Kidney tubule cell (primary cell): ENCODE data around the gene SNX3.
"Not testable (repeated sequence)": the region's sequence is repeated elsewhere in the genome, so short reads cannot be mapped to it uniquely, and the experiment has no call there.

ENCODE experiments used
- DNase-seq: peaks from one replicate; pipeline ENCODE4 v3.0.0-alpha.2; 2018; ENCODE audit warnings: low spot score

The SNX3 gene

DNA sequence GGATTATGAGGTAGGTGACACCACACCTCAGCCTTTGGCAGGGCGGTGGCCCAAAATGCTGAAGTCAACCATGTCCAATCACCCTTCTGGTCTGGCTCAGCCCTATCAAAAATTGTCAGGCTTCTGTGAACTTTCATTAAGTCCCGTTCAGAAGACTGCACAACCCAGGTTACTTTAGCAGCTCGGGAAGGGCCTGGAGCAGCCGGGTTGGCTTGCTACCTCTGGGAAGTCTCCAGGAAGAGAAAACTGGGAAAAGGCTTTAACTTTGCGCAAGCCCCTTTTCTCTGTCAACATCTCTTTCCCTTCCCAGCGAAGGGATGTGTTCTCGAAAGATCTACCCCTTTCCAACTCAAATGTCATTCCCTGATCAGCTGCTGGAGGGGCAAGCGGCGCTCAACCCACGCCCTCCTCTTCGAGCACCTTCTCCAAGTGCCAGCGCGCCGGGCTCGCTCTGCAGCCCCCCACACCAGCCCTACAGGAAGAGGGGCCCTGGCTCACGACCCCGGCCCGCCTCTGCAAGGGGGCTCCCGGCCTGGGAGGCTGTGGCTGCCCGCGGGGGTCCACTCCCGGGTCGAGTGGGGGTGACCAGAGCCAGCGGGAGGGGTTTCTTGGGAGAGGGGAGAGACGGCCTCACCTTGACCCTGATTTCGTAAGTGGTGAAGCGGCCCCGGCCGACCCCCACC lies 573 bp downstream of the SNX3 start:
- DNase-seq, result peak; percentile 61

DNA sequence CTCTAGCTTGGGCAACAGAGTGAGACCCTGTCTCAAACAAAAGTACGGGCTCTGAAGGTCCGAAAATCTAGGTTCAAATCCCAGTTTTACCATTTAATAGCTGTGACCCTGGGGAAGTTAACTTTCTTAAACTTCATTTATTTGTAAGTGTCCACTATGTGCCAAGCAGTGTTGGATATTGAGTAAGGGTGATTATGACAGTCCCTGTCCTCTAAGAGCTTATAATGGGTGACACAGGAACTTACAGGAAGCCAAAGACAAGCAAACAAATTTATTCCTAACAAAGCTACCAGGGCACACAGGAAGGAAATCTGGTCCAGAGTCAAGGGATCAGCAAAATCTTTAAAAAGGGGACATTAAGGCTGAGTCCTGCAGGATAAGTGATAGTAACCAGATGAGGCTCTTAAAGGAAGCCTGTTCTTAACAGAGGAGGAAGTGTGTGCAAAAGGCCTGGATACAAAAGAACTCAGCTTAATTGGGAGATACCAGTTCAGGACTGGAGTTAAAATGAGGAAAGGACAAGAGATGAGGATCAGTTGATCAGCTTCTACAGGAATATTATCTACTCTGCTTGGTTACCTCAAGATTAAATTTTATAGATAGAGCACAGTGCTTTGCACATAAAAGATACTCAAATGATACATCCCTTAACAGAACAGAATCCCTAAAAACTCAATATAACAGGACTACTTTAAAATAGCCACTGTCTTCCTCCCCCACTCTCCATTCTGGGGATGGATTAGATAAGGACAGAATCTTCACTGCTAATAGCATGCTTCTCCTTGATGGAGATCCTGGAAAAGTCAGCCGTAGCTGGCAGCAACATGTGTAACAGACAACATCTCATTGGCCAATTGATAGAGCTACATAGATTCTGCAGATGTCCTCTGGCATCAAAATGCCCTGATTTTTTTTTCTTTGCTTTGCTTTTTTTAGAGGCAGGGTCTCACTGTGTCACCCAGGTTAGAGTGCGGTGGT lies 6.1 kb downstream of the SNX3 start:
- DNase-seq, result no peak

DNA sequence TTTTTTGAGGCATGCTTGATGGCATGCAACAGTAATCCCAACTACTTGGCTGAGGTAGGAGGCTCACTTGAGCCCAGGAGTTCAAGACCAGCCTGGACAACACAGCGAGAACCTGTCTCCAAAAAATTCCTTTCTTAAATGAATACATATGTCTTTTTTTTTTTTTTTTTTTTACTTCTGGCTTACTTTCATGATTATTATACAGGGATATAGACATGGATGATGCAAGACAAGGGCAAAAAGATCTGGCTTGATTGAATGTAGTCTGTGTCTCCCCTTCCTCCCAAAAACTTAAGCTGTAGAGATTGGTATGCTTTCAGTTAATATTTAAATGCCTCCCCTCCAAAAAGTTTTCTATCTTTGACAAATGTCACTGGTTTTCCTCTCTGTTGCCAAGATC lies 7.6 kb downstream of the SNX3 start:
- no peak for DNase-seq

DNA sequence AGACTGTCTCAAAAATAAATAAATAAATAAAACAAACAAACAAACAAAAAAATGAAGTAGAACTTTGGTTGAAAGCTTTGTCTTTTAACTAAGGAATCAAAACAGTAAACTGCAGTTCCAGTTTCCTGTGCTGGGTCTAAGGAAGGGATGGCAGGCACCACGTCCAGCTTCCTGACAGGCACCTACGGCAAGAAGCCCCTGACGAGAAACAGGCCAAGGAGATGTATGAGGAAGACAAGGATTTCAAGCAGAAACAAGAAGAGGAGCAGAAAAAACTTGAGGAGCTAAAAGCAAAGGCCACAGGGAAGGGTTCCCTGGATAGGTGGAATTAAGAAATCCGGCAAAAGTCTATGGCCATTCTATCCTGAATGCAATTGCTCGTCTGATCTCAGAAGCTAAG lies 8.8 kb downstream of the SNX3 start:
- DNase-seq, result no peak

DNA sequence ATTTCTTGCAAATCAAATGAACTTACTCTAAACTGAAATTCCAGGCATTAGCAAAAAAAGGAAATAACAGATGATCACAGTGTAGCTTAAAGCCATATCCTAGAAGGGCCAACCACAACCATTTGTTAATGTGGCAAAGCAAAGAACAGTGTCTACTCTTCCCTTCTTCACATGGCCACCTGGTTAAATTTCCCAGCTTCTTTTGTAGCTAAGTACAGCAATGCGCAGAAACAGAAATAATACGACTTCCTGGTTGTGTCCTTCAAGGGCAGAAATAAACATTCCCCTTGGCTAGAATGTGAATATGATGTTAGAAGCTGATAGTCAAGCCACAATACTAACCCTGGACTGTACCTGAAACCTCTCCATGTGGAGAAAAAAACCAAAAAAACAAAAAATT lies 9.6 kb downstream of the SNX3 start:
- DNase-seq, result no peak

DNA sequence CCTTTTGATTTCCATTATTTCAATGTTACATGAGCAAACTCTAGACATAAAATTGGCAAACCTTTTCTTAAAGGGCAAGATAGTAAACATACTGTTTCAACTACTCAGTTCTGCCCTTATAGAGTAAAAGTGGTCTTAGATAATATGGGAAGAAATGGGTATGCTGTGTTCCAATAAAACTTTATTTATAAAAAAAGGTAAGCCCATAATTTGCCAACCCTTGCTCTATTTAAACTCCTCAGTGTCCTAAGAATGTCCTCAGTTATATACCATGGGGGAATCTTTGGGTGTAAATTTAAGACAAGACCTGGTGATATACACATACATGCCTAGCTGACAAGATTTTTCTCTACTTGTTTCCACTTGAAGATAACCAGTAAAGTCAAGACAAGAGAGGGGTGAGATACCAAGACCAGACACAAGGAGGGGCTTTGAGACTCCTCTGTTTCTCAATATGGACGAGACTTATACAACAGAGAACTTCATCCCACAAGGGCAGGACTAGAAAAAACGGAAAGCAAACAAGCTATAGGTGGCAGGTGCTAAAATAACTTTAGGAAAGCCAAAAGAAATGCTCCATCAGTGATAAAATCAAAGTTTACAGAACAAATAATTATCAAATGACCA lies 10.5 kb downstream of the SNX3 start:
- DNase-seq, result no peak

DNA sequence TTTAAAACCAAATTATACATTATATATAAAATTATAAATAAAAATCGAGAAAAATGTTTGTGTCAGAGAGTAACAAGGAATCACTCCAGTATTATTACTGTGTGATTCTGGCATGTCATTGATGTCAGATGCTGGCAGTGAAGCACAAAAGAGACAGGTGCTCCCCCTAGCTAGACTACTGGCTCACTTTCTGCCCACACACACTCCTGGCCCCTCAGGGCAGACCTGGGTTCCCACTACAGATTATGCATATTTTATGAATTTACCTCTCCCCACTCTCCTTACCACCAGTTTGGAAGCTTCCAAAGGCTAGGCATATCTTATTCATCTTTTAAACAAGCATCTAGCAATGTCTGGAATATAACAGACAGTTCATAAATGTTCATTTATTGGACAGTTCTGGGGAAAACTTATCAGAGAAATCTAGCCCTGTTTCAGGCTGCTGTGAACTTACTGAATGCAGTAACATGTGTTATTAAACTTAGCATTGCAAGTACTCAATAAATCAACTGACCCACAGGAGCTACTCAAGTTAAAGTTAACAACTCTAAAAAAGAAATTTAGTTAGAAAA lies 12.8 kb downstream of the SNX3 start:
- no peak for DNase-seq

DNA sequence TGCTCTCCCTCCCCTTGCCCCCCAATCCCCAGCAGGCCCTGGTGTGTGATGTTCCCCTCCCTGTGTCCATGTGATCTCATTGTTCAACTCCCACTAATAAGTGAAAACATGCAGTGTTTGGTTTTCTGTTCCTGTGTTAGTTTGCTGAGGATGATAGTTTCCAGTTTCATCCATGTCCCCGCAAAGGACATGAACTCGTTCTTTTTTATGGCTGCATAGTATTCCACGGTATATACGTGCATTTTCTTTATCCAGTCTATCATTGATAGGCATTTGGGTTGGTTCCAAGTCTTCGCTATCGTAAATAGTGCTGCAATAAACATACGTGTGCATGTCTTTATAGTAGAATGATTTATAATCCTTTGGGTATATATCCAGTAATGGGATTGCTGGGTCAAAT lies 15.7 kb downstream of the SNX3 start:
- not testable (repeated sequence) for DNase-seq

DNA sequence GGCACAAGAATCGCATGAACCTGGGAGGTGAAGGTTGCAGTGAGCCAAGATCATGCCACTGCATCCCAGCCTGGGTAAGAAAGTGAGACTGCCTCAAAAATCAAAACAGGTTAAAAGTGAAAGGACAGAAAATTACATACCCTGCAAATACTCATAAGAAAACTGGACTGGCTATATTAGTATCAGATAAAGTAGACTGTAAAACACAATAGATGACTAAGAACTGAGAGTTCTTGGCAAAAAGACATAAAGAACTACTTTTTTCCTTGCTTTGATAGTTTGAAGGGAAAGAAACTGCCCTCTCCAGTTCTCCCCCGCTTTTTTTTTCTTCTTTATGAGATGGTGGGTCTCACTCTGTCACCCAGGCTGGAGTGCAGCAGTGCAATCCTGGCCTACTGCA lies 17.0 kb downstream of the SNX3 start:
- no peak for DNase-seq

DNA sequence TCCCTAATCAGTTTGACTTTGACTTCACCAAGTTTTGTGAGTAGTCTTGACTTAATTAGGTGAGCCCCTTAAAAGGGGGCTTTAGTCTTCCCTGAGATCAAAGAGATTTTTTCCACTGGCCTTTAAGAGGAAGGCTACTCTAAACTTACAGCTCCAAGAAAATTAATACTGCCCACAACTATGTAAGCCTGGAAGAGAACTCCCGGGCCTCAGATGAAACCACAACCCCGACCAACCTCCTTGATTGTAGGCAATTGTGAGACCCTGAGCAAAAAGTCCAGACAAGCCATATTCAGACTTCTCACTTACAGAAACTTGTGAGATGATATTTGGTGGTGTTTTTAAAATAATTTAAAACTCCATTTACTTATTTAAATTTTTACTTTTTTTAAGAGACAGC lies 18.1 kb downstream of the SNX3 start:
- no peak for DNase-seq

DNA sequence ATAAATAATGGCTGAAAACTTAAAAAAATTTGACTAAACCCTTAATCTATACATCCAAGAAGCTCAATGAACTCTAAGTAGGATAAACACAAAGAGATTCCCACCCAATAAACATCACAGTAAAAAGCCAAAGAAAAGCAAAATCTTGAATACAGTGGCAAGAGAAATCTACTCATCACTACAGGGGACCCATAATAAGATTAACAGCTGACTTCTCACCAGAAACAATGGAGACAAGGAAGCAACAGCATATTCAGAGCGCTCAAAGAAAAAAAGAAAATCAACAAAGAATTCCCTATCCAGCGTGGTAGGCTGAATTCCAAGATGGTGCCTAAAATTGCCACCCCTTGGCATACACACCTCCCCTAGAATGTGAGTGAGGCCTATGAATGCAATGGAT lies 18.6 kb downstream of the SNX3 start:
- no peak for DNase-seq

DNA sequence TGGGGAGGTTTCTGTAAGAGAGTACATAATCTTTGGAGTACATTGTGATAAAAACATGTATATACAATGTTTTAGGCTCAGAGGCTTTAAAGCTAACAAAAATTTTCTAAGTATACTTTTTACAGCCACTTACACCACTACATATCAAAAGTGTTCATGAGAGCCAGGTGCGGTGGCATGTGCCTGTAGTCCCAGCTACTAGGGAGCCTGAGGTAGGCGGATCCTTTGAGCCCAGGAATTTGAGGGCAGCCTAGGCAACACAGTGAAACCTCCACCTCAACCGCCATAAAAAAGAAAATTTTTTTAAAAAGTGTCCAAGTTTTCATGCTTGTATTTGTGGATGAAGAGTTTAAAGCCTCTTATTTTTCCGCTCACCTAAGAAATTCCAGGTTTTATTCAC lies 22.5 kb downstream of the SNX3 start:
- DNase-seq, result no peak

DNA sequence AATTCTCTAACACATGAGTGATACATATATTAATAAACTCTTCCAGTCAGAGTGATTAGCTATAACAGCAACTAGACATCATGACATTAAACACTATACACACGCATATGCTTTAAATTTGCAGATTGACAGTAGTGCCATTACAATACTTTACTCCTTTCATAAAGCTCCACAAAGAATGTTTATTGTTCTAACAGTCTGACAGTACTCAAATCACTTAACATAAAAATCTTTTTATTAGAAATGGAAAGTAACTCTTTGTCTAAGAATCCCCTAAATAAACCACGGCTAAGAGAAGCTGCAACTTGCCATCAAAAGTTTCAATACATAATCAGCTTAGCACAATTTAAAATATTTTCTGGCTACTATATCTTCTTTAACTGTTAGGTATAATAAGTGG lies 24.0 kb downstream of the SNX3 start:
- no peak for DNase-seq

DNA sequence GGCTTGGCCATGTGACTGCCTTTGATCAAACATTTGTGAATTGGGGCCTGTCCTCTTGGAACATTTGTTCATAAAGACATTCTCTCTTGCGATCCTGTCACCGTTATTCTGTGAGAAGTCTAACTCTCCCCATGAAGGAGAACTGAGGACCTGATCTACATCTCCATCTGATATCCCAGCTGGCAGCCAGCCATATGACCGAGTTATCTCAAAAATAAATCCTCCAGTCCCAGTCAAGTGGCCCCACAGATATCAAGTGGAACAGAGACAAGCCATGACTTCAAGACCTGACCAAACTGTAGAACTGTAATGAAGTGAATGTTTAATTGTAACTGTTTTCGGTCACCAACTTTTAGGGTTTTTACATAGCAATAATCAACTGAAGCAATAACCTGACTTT lies 25.7 kb downstream of the SNX3 start:
- no peak for DNase-seq

DNA sequence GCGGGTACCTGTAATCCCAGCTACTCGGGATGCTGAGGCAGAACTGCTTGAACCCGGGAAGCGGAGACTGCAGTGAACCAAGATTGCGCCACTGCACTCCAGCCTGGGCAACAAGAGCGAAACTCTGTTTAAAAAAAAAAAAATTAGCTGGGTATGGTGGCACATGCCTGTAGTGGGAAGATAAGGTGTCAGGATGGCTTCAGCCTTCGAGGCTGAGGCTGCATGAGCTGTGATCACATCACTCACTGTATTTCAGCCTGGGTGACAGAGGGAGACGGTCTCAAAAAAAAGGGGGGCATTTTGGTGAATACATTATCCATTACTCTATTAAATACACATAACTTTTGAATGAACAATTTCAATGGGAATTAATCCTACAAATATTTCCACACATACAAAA lies 32.4 kb downstream of the SNX3 start:
- no peak for DNase-seq

DNA sequence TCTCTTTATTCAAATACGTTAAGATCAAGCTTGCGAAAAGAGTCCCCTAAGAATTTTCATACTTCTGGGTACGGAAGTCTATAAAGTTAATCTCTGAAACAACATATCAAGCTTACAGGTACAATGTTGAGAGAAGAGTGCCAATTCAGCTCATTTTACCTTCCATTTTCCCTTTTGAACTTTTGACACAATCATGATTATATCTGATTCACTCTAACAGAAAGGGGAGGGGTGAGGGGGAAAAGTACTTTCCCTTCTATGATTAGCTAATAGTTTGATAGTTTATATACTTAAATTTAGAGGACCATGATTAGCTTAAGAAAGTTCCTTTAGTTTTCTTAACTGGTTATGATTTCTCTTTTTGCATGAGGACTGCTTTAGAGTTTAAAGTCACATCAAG lies 33.5 kb downstream of the SNX3 start:
- no peak for DNase-seq

DNA sequence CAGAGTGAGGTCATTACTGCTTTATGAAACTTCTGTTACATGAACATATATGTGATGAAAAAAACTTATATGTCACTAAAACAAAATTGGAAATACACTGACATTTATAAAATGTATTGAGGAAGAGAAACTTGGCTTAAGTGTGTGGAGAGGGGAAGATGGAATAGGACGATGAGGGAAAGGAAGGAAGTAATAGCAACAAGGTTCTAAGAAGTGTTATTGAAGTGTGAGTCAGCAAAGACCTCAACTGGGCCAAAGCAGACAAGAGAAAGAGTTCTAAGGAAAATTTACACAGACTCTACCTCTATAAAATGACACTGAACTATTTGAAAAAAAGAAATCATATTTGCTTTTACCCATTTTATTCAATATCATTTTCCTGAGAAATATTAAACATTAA lies 38.3 kb downstream of the SNX3 start:
- no peak for DNase-seq

DNA sequence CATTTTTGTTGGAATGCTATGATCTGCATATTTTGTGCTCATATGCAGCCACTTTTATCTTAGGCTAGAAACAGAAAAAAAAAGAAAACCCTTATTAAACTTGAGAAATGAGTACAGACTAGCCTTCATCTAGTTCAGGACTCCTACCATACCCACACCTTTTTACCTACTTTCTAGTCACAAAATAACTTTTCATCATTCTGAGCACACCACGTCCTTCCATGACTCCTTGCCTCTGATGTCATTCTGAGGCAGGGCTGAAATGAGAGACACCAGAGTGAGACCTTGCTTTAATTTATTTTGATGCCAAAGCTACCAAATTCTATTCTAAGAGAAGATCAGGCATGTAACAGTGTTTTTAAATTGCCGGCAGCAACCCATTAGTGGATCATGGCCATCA lies 38.8 kb downstream of the SNX3 start:
- no peak for DNase-seq

DNA sequence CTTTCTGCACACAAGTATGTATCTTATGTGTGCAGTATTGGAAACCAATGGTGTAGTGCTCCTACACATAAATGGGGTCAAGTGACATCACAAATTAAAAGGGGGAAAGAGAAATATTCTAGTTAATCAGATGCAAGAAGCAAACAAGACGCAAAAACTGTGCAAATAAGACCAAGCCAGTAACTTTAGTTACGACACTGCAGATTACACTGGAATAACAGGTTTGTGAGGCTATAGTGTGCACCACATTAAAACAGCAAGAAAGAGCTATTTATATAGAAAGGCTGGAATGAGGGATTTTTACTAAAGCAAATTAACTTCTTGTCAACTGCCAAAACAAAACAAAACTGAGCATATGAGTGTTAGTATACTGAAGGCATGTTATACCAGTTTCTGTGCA lies 49.2 kb downstream of the SNX3 start:
- DNase-seq, result no peak

DNA sequence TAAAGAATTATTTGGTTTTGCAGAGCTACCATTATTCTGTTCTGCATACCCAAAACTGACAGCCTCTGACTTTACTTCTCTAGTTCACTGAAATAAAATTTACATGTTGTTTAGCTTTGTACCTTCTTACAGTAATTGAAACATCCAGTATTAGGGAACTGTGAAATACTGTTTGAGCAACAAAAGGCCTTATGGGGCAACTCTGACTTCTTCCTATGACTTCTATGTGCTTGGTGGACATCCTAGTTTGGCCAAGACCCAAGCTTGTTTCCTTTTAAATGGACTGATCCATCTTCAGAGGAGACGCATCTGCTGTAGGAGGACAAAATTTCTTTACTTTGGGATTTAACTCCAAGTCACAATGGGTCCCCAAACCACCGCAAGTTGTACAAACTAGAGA lies 50.3 kb downstream of the SNX3 start:
- DNase-seq, result no peak

DNA sequence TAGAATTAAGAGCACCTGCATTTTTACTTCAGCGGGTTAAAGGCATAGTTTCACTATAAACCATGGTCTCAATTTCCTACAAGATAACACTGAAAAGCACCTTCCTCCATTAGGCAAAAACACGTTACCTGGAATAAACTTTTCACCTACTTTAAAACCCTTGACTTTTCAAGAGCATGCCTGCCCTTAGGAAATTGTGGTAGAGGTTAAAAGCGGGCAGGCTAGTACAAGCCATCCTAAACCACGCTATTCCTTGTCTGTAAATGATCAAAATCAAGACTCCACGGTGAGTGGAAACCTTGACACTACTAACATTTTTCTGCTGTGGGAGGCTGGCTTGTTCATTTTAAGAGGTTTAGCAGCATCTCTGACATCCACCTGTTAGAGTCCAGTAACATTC lies 51.1 kb downstream of the SNX3 start:
- DNase-seq, result no peak

DNA sequence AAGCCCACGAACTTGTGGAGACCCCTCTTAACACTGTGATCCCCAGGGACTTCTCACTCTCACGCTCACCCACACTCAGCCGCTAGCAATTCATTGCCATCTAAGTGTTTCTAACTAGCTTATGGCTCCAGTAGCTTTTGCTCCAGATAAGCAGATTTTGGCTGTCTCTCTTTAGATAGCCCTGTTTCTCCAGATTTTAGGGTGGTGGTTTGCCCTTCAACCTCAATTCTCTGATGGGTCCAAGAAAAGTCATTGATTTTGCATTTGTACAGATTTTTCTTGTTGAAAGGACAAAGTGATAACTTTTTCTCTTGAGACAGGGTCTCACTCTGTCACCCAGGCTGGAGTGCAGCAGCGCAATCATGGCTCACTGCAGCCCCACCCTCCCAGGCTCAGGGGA lies 53.8 kb downstream of the SNX3 start:
- DNase-seq, result no peak
